HG03103 (cell line): ENCODE results near the gene KIF26B.
"Not testable (repeated sequence)": the region's sequence is repeated elsewhere in the genome, so short reads cannot be mapped to it uniquely, and the experiment has no call there.

Source experiments
- ATAC-seq: cut with Tn5 transposase; IDR thresholded peaks from one replicate; pipeline ENCODE4 v1.9.1; 2021; ENCODE audit warnings: low read depth; ENCODE audit not compliant: unreplicated experiment

KIF26B gene

DNA sequence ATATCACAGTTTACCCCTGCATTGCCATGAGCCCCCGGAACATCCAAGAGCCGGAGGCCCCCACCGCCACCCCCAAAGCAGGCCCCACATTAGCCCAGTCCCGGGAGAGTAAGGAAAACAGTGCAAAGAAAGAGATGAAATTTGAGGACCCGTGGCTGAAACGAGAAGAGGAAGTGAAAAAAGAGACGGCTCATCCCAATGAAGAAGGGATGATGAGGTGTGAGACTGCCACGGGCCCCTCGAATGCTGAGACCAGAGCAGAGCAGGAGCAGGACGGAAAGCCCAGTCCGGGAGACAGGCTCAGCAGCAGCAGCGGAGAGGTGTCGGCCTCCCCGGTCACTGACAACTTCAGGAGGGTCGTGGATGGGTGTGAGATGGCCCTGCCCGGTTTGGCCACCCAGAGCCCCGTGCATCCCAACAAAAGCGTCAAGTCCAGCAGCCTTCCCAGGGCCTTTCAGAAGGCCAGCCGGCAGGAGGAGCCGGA lies 532.4 kb downstream of the KIF26B start:
- ATAC-seq = no peak

GRCh38 chr1:245687636-245688535 lies 533.1 kb downstream of the KIF26B start:
- ATAC-seq = no peak

DNA sequence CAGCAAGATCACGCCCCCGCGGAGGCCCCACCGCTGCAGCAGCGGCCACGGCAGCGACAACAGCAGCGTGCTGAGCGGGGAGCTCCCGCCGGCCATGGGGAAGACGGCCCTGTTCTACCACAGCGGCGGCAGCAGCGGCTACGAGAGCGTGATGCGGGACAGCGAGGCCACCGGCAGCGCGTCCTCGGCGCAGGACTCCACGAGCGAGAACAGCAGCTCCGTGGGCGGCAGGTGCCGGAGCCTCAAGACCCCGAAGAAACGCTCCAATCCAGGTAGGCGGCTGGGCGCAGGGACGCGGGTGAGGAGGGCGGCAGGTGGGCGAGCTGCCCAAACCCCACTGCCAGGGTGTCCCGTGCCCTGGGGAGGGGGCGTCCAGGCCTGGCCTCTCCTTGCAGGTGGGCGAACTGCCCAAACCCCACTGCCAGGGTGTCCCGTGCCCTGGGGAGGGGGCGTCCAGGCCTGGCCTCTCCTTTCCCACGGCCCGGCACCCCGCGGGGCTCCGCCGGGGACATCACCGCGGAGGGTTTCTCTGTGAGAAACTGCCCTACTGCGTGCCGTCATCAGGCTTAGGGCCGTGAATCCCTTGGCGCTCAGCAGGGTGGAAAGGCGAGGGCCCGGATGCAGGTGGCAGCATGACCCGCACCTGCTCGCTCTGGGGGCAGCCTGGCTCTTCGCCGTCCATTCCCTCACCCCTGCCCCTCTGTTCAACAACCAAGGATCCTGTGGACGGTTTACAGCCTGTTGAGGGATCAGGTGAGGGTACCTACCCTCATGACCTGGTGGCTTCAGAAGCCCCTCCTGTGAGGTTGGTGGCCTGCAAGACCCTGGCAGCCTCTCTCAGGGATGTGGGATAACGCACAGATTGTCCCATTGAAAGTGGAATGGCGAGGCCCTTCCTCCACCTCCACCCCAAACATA lies 534.0 kb downstream of the KIF26B start:
- ATAC-seq = no peak

GRCh38 chr1:245690156-245690690 lies 535.4 kb downstream of the KIF26B start:
- ATAC-seq = no peak

DNA sequence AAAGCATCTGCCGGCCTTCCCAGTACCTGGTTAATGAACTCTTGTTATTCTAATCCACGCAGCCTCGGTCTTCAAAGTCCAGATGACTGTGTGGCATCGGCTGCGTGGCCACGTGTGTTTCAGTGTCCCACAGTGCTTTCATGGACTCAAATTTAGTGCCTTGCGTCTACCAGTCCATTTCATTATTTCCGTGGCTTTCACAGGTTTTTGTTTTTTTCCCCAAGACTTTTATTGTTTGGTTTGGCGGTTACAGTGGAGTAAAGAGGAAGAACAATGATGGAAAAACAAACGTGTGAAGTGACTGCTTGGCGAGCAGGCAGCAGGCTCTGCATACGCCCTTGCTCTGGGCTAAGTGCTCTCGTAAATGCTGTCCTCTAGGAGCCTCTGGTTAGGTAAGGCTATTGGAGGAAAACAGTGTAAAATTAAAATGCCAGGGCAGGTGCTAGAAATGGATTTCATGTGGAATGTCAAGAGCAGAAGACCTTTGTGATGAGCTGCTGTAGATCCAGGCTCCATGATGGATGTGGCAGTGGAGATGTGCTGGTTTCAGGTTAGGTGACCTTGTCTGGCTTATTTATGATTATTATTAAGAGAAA lies 536.3 kb downstream of the KIF26B start:
- no peak for ATAC-seq

DNA sequence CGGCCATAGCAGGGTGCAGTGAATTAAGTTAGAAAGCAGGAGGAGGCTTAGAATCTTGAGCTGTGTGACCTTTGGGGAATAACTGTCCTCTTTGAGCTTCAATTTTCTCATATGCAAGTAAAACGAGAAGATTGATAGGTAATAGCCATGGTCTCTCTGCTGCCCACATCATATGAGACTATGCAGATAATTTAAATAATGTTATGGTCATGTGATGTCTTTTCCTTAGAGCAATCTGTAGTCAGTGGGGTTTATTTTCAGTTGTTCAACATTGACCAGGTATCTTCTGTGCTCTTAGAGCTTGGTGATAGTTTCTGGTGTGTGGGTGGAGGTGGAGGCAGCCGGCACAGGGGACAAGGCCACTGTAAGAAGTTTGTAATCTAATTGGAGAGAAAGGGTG lies 537.1 kb downstream of the KIF26B start:
- ATAC-seq = no peak

GRCh38 chr1:245692318-245692717 lies 537.5 kb downstream of the KIF26B start:
- no peak for ATAC-seq

GRCh38 chr1:245693116-245693793 lies 538.5 kb downstream of the KIF26B start:
- ATAC-seq = no peak

DNA sequence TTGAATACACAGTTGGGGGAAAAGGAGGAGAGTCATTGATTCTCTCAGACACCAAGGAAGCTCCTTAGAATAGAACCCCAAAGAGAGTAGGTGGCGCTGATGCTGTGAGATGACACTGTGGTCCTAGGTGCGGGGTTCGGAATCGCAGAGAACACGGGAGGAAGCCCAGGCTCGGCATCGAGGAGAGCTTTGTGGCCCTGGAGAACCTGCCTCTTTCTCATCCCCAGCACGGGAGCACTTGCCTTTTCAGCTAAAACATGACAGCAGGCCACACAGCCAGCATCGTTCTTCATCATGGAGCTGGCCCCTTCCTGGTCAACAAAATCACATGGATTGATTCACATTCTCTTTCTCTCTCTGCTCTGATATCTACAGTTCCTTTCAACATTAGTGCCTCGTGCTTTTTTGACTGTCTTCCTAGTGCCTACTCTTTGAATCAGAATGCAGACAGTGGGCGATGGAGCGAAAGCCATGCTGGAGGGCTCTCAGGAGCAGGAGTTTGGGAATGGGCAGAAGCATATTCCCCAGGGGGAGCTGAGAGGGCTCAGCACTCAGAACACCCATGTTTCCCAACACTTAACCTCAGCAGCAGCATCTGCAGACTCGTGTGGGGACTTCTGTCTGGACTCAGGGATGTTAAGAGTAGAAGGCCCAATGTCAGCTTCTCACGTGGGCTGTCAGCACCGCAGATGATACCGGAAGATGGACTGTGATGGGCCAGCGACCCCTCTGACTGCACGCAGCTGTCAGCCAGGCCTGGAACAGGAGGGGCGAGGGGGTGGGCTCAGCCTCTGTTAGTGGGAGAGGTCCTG lies 539.4 kb downstream of the KIF26B start:
- no peak for ATAC-seq

DNA sequence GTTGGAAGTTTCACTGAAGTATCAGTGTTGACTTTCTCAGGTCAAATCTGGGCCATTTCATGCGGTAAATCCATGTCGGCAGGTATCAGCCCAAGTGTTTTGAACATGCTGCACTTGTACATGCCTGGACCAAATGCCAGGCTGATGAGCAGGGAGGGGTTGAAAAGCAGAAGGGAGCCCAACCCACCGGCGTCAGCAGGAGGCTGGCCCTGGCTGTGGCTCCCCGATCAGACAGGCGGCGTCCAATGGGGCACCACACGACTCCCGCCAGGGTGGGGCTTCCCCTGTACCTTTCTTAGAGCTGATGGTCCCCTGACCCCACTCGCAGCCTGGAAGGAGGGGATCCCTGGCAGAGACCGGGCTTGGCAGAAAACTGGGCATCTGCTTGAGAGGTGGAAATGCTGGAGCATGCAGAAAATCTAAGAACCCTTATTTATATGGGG lies 540.0 kb downstream of the KIF26B start:
- ATAC-seq = no peak

DNA sequence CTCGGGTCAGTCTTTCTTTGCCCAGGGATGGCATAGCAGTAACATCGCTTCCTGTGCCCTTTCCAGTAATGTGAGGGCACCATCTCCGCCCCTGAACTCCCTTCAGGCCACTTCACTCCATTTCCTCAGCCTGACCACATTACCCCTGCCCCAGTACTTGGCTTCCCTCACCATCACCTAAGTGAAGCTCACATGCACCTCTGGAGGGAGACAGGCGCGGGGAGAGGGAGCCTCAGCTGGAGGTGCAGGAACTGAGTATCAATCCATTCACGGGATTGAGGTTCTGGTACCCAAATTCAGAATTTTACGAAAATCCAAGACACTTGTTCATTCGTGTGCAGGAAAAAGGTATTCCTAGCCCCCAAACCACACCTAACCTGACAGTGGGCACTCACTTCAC lies 540.4 kb downstream of the KIF26B start:
- no peak for ATAC-seq

GRCh38 chr1:245695701-245696100 lies 540.9 kb downstream of the KIF26B start:
- ATAC-seq = not testable (repeated sequence)

DNA sequence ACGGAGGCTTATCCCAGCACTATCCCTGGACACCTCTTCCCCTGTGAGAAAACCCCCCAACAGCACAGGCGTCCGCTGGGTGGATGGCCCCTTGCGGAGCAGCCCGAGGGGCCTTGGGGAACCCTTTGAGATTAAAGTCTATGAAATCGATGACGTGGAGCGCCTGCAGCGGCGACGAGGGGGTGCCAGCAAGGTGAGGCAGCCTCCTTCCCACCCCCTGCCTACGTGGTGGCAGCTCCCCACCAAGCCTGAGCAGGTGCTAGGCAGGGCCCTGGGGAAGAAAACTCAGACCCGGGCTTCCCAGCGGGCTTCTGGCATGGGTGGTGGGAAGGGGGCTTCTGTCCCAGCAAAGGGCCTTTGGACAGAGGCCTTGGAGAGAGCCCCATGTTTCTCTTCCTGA lies 543.3 kb downstream of the KIF26B start:
- no peak for ATAC-seq

DNA sequence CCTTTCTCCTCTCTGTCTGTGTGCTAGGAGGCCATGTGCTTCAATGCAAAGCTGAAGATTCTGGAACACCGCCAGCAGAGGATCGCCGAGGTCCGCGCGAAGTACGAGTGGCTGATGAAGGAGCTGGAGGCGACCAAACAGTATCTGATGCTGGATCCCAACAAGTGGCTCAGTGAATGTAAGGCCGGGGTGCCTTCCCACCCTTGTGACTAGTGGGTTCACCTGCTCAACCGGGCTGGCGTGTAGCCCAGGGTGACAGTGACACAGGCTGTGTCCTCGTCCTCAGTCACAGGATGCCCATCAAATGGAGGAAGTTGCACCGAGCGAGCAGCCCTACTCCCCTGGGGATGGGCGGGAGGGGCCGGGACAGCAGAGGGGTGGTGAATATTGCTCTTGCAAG lies 544.1 kb downstream of the KIF26B start:
- ATAC-seq = no peak

DNA sequence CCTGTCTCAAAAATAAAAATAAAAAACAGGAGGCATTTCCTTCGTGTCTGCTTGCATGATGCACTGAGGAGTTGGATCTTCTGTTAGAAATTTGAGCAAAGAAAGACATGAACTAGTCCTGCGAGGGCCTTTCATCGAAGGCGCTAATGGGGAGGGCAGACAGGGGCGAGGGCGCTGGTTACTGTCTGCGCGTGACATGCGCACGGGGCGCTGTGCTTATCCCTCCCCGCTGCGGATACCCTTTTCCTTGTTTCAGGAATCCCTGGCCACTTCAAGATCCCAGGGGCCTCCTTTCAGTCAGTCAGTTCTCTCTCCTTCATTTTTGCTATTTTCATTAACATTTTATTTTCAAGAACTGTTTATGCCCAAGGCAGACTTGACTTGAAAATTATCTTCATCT lies 545.8 kb downstream of the KIF26B start:
- no peak for ATAC-seq

- no peak for ATAC-seq
Observed at GRCh38 chr1:245701631-245702030, 546.8 kb downstream of the KIF26B start.

DNA sequence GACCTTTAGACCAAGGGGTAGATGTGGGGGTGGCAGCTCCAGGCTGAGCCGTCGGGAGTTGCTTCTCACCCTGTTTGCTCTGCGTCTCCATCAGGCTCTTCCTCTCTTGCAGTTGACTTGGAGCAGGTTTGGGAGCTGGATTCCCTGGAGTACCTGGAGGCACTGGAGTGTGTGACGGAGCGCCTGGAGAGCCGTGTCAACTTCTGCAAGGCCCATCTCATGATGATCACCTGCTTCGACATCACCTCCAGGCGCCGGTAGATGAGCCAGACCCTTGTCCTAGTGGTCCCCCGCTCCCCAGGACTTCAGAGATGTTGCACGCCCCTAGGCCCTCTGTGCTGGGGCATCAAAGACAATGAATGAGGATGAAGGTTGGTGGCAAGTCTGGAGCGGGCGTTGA lies 547.6 kb downstream of the KIF26B start:
- no peak for ATAC-seq

- ATAC-seq = no peak
Observed at GRCh38 chr1:245704341-245704740, 549.6 kb downstream of the KIF26B start.

GRCh38 chr1:245704765-245705164 lies 550.0 kb downstream of the KIF26B start:
- no peak for ATAC-seq
